Measurements from ENCODE around the gene SLAIN1.

Gene SLAIN1

GRCh38 chr13:77698201-77699058, 943 bp downstream of the SLAIN1 start:
- H3K27ac ChIP-seq = peak overlapping the region; percentile 74

GRCh38 chr13:77699059-77699680, 1.7 kb downstream of the SLAIN1 start:
- no peak for TF ChIP-seq CTCF (IDR thresholded peaks at IDR 0.05)
- no peak for TF ChIP-seq ZFX (IDR thresholded peaks at IDR 0.05; ENCODE audit: borderline replicate concordance)
- peak overlapping the region; percentile 74 for H3K27ac ChIP-seq

More at GRCh38 chr13:77698201-77699058, 943 bp downstream of the SLAIN1 start:
- TF ChIP-seq ZFX (IDR thresholded peaks at IDR 0.05; ENCODE audit: borderline replicate concordance) (no peak), CTCF (IDR thresholded peaks at IDR 0.05) (peak; percentile 9; the same call in 1 of the 2 replicates)

- TF ChIP-seq ZFX (IDR thresholded peaks at IDR 0.05; ENCODE audit: borderline replicate concordance) (no peak), CTCF (IDR thresholded peaks at IDR 0.05) (no peak)
- H3K27ac ChIP-seq = peak overlapping the region; percentile 57
These were observed 3.8 kb downstream of the SLAIN1 start for GRCh38 chr13:77701305-77701704.

GRCh38 chr13:77702366-77702765, 4.9 kb downstream of the SLAIN1 start:
- TF ChIP-seq ZFX (IDR thresholded peaks at IDR 0.05; ENCODE audit: borderline replicate concordance) (no peak), CTCF (IDR thresholded peaks at IDR 0.05) (no peak)
- H3K27ac ChIP-seq = no peak overlapping the region; the same call in 1 of the 2 replicates

- H3K27ac ChIP-seq = no peak overlapping the region; the same call in 1 of the 2 replicates
- TF ChIP-seq CTCF (IDR thresholded peaks at IDR 0.05) (no peak), ZFX (IDR thresholded peaks at IDR 0.05; ENCODE audit: borderline replicate concordance) (no peak)
These were observed 5.9 kb downstream of the SLAIN1 start for GRCh38 chr13:77703408-77703807.

DNA sequence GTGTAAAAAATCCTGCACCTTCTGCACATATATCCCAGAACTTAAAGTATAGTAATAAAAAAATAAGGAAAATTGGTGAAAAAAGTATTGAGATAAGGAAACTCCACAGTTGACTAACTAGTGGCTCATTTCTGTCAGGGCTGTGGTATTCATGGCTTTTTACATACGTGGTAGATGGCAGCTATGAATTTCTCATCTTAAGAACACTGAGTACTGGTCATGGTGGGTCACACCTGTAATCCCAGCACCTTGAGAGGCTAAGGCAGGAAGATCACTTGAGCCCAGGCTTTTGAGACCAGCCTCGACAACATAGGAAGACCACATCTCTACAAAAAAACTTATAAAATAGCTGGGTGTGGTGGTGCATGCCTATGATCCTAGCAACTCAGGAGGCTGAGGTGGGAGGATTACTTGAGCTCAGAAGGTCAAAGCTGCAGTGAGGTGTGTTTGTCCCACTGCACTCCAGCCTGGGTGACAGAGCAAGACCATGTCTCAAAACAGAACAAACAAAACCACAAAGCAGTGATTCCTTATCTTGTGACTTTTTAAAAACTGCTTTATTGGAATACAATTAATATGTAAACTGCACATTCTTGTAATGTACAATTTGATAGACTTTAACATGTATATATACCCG, 16.8 kb downstream of the SLAIN1 start:
- TF ChIP-seq ZFX (IDR thresholded peaks at IDR 0.05; ENCODE audit: borderline replicate concordance) (no peak), CTCF (IDR thresholded peaks at IDR 0.05) (no peak)
- H3K27ac ChIP-seq = no peak overlapping the region

All from 22Rv1 (cell line).